K562 (cell line): ENCODE measurements around the gene NR1D1. TPM values are rescaled to one million over a fixed set of nuclear protein-coding genes. Genes with fewer than 3 reads are reported as not detected.
A peak's percentile ranks its signal among the peaks of the same experiment; 100 is the strongest.

ENCODE experiments used
- ATAC-seq: fragments of 200-7000 bp; cut with Tn5 transposase; 3 replicates; pipeline ENCODE4 v1.9.1; 2020; ENCODE audit warnings: moderate library complexity
- BruUV-seq: library from RNA; stranded (reverse); fragments of 400-500 nt; replicated peaks from 2 replicates; lab custom pipeline; 2021; lab: Mats Ljungman, UMichigan
- CTCF ChIA-PET: fragments of 300-600 bp; formaldehyde crosslinking; extraction: SDS; loops from one replicate; lab custom pipeline; 2021; ENCODE audit warnings: low intra/inter-chr PET ratio; lab: Yijun Ruan, JAX
- POLR2A ChIA-PET: fragments of 300-600, 350-650 bp; sonication (Branson Sonifier 250); formaldehyde crosslinking; extraction: SDS; loops from one replicate; lab custom pipeline; 2021; ENCODE audit warnings: antibody characterized with exemption, inconsistent platforms; lab: Yijun Ruan, JAX
- DNase-seq, 4 experiments: peaks; one replicate each; pipeline versions ENCODE4 v3.0.0 to v3.0.0-alpha.2; 2011 to 2018; ENCODE audit warnings: low spot score in 3 of 4, mixed read lengths in 3 of 4; ENCODE audit errors: extremely low read depth in 1 of 4
- FAIRE-seq: peaks from 2 replicates; lab custom pipeline; 2011; peaks lifted over from hg19 to GRCh38; lab: Jason Lieb, UNC
- H2AFZ ChIP-seq: 2 replicates; pipeline ENCODE4 v1.6.0; 2011; ENCODE audit warnings: low read depth, low read length, control low read depth, inconsistent platforms
- H3K27ac ChIP-seq: fragments of 200-600 bp; 3 replicates; pipeline ENCODE4 v1.8.0; 2011; ENCODE audit warnings: low read depth, mild to moderate bottlenecking, control low read depth, inconsistent platforms, low read length, moderate library complexity, mixed read lengths; ENCODE audit errors: extremely low read depth
- H3K27me3 ChIP-seq, 2 experiments: fragments of 300-600 bp in 1 of 2; 2 replicates in 1 of 2; 3 replicates in 1 of 2; pipeline versions ENCODE4 v1.6.0 to v1.8.0; 2011; ENCODE audit warnings: inconsistent platforms in 2 of 2, low read length in 2 of 2, mild to moderate bottlenecking in 1 of 2, mixed read lengths in 1 of 2, moderate library complexity in 1 of 2; ENCODE audit not compliant: control insufficient read depth in 2 of 2, insufficient read depth in 2 of 2
- H3K36me3 ChIP-seq: fragments of 300-600 bp; 3 replicates; pipeline ENCODE4 v1.8.0; 2011; ENCODE audit warnings: mild to moderate bottlenecking, low read length, inconsistent platforms; ENCODE audit not compliant: control insufficient read depth, insufficient read depth
- H3K4me1 ChIP-seq, 2 experiments: fragments of 200-600 bp in 1 of 2; replicated peaks in 1 of 2; 2 replicates in 1 of 2; 3 replicates in 1 of 2; pipeline versions ENCODE4 v1.5.1 to v1.8.0; 2011; ENCODE audit warnings: inconsistent platforms in 2 of 2, low read length in 2 of 2, mild to moderate bottlenecking in 1 of 2, mixed read lengths in 1 of 2, moderate library complexity in 1 of 2; ENCODE audit not compliant: control insufficient read depth in 2 of 2, insufficient read depth in 2 of 2
- H3K4me2 ChIP-seq: 2 replicates; pipeline ENCODE4 v1.6.1; 2011; ENCODE audit warnings: low read length, control low read depth, inconsistent platforms, mixed read lengths; ENCODE audit not compliant: insufficient read depth
- H3K4me3 ChIP-seq: fragments of 200-600 bp; sonication (generic), shearing (Covaris generic); 2 replicates; pipeline ENCODE4 v1.5.1; 2016; ENCODE audit warnings: control low read depth, inconsistent platforms
- H3K79me2 ChIP-seq: fragments of 200-600 bp; 3 replicates; pipeline ENCODE4 v1.8.0; 2011; ENCODE audit warnings: low read length, inconsistent platforms; ENCODE audit not compliant: control insufficient read depth, insufficient read depth
- H3K9ac ChIP-seq, 2 experiments: 2 replicates each; pipeline versions ENCODE4 v1.6.0 to v1.6.1; 2011; ENCODE audit warnings: low read depth in 2 of 2, low read length in 2 of 2, control low read depth in 1 of 2, inconsistent platforms in 1 of 2, mild to moderate bottlenecking in 1 of 2, mixed read lengths in 1 of 2; ENCODE audit not compliant: insufficient read depth in 1 of 2
- H3K9me1 ChIP-seq: one replicate; pipeline ENCODE4 v1.6.0; 2011; ENCODE audit warnings: inconsistent platforms, mild to moderate bottlenecking, low read length, moderate library complexity; ENCODE audit not compliant: control insufficient read depth, insufficient read depth
- H3K9me3 ChIP-seq: replicated peaks from 2 replicates; pipeline ENCODE4 v1.5.1; 2011; ENCODE audit warnings: low read depth, low read length, inconsistent platforms; ENCODE audit not compliant: control insufficient read depth, insufficient read depth
- H4K20me1 ChIP-seq: replicated peaks from 2 replicates; pipeline ENCODE4 v1.6.1; 2011; ENCODE audit warnings: low read length, inconsistent platforms, mixed read lengths; ENCODE audit not compliant: control insufficient read depth, insufficient read depth
- AFF4 ChIP-seq: sonication (generic); formaldehyde crosslinking; IDR thresholded peaks from 2 replicates; pipeline ENCODE4 v1.8.0; 2023; ENCODE audit warnings: mild to moderate bottlenecking, missing genetic modification reagents
- ATF7 ChIP-seq: fragments of 450-650 bp; IDR thresholded peaks from 2 replicates; pipeline ENCODE4 v1.7.1; 2014; ENCODE audit warnings: mild to moderate bottlenecking, moderate library complexity
- CREB3L1 ChIP-seq: fragments of 450-650 bp; IDR thresholded peaks from 2 replicates; pipeline ENCODE4 v1.6.1; 2014; ENCODE audit warnings: low read depth, mild to moderate bottlenecking, moderate library complexity, borderline replicate concordance
- E2F5 ChIP-seq: sonication (generic); formaldehyde crosslinking; IDR thresholded peaks from 2 replicates; pipeline ENCODE4 v1.8.0; 2022; ENCODE audit warnings: mild to moderate bottlenecking, missing genetic modification reagents
- KDM1A ChIP-seq, 2 experiments: fragments of 450-650 bp; IDR thresholded peaks; 2 replicates each; pipeline ENCODE4 v1.6.1; 2016; ENCODE audit warnings: mild to moderate bottlenecking in 2 of 2
- MAX ChIP-seq: sonication (generic); formaldehyde crosslinking; IDR thresholded peaks from 2 replicates; pipeline ENCODE4 v1.9.0; 2022; ENCODE audit warnings: mild to moderate bottlenecking, missing genetic modification reagents
- TAF7 ChIP-seq: fragments of 450-650 bp; IDR thresholded peaks from 2 replicates; pipeline ENCODE4 v1.6.1; 2016; ENCODE audit warnings: missing genetic modification characterization, missing compliant biosample characterization
- VEZF1 ChIP-seq: fragments of 200-800 bp; sonication (Bioruptor generic); IDR thresholded peaks from 2 replicates; pipeline ENCODE4 v1.6.1; 2017; ENCODE audit warnings: missing genetic modification characterization, missing compliant biosample characterization
- XRCC5 ChIP-seq: fragments of 200-400 bp; formaldehyde crosslinking; IDR thresholded peaks from 2 replicates; pipeline ENCODE4 v1.6.1; 2017; ENCODE audit warnings: low read depth, mild to moderate bottlenecking, low read length
- WGBS: fragments of 100-300 bp; shearing (Covaris generic); methylation state at CpG from one replicate; pipeline ENCODE4 v1.1.6; 2016; ENCODE audit warnings: low coverage, mixed read lengths; ENCODE audit not compliant: insufficient coverage; ENCODE audit errors: missing lambda C conversion rate; 5-methylcytosine and 5-hydroxymethylcytosine counted together
- in situ Hi-C: fragments of 300-500 bp; cut with MboI; formaldehyde crosslinking; loops from 4 replicates; pipeline ENCODE4 v1.15.0; 2018; ENCODE audit warnings: inconsistent platforms, mixed read lengths
- intact Hi-C: fragments of 100-400 bp; cut with micrococcal nuclease; formaldehyde crosslinking; loops from 2 replicates; pipeline ENCODE4 v1.14.2; 2022
- polyA plus RNA-seq, 8 experiments: library from polyadenylated mRNA; depleted of rRNA in 4 of 8; stranded (reverse) in 5 of 8; unstranded in 3 of 8; fragments of >200 nt; fragmentation: Nextera tagmentation in 2 of 8; fragmentation: Illumina TruSeq in 1 of 8; extraction: Ambion mirVana in 2 of 8; extraction: Trizol in 1 of 8; gene quantifications; 2 replicates each; pipeline versions ENCODE4 v1.2.1 to v1.2.3, GENCODE V29; 2011 to 2014; ENCODE audit warnings: inconsistent platforms in 1 of 8, missing spikeins in 1 of 8
- total RNA-seq, 7 experiments: library from RNA; depleted of rRNA in 6 of 7; stranded (reverse); fragments of >200 nt in 6 of 7; fragmentation: Illumina TruSeq in 2 of 7; extraction: Trizol in 2 of 7; gene quantifications; 2 replicates each; pipeline versions ENCODE4 v1.2.1 to v1.2.3, GENCODE V29; 2011 to 2021; ENCODE audit warnings: low replicate concordance in 1 of 7

Gene NR1D1
- total and polyA plus RNA-seq, 9 of the 15 experiments (the other 6 are each of a cell fraction or from before 2014, with no cell fraction given) = 0.25 to 7.7 (median 0.65) TPM

GRCh38 chr17:40064971-40065768 is 35.2 kb downstream of the NR1D1 start (continued):
- peak; percentile 55 for TF ChIP-seq VEZF1 (CRISPR knock-in tag)
- TF ChIP-seq, all 486 proteins: peak for 3

GRCh38 chr17:40063901-40064531 is 36.4 kb downstream of the NR1D1 start:
- no peak for DNase-seq
- TF ChIP-seq AFF4 (CRISPR knock-in tag) (no peak), MAX (CRISPR knock-in tag) (peak; percentile 60), ATF7 (no peak), KDM1A (IDR thresholded peaks at IDR 0.05) (peak in 1 of 2 experiments; percentile 58; a peak in 1 of 4 replicates), CREB3L1 (no peak), TAF7 (tag) (no peak), XRCC5 (no peak), E2F5 (CRISPR knock-in tag) (no peak)

More at GRCh38 chr17:40063901-40064531, 36.4 kb downstream of the NR1D1 start:
- no peaks in the 10 kb centered on the region; the same call in 2 of the 3 replicates for H3K36me3 ChIP-seq
- peak overlapping the region; percentile 80 to 98; a peak in 3 of 4 replicates for H3K9ac ChIP-seq
- ChIA-PET POLR2A (interaction anchor here (0.6 to 3.4 kb wide), 10 partner anchors 10 to 128 kb away, joined by 3 to 29 read pairs (median 3); partner anchors contain the start of genes CASC3 and MED24), CTCF (interaction anchor here (0.6 kb wide), 1 partner anchor 1486 kb away, joined by 3 read pairs; no protein-coding TSS in a partner anchor)
- H3K4me3 ChIP-seq = peak overlapping the region; percentile 94
- BruUV-seq = no TSS peak
- no peaks in the 10 kb centered on the region for H4K20me1 ChIP-seq
- FAIRE-seq = peak; percentile 70
- no peaks in the 10 kb centered on the region for H3K9me1 ChIP-seq
- no peaks in the 10 kb centered on the region for H3K9me3 ChIP-seq
- H3K27me3 ChIP-seq = no peaks in the 10 kb centered on the region
- peaks cover 52% of the 10 kb centered on the region for H3K79me2 ChIP-seq
- 32% methylated on average over 8 of the region's 10 CpGs for WGBS
- 0 out of 3 replicates have a peak overlapping the region, but pooled peaks have one; percentile 79 for H3K27ac ChIP-seq
- intact Hi-C loops (loop anchor here (2.0 kb wide), 1 partner anchor 47 kb away; no protein-coding TSS in a partner anchor), in situ Hi-C loops (no loop called here)
- peak; percentile 29 for ATAC-seq
- H3K4me2 ChIP-seq = peak overlapping the region; percentile 91
- H2AFZ ChIP-seq = no peak overlapping the region
- peaks cover 47 to 70% of the 10 kb centered on the region in 2 experiments for H3K4me1 ChIP-seq
